Heart left ventricle (tissue), 16 donors: ENCODE data around the gene CAMTA1. TPM values are rescaled to one million over a fixed set of nuclear protein-coding genes. Genes with fewer than 3 reads are reported as not detected.

ENCODE experiments used
- ATAC-seq, 4 donors: fragments of 200-7000 bp; cut with Tn5 transposase; one replicate each; pipeline ENCODE4 v1.9.1; 2020 to 2022; ENCODE audit warnings: moderate library complexity in 4 of 4, mild to moderate bottlenecking in 3 of 4, moderate number of reproducible peaks in 1 of 4
- DNase-seq, 5 donors: peaks; one replicate each; pipeline ENCODE4 v3.0.0-alpha.2; 2020
- H3K27ac ChIP-seq, 12 donors: fragments of 200-600 bp; sonication (generic) in 4 of 12; one replicate each; pipeline versions ENCODE4 v1.5.0 to v1.8.0; 2016 to 2022; ENCODE audit warnings: mild to moderate bottlenecking in 2 of 12
- H3K27me3 ChIP-seq, 9 donors: fragments of 200-600 bp; sonication (generic) in 2 of 9; one replicate each; pipeline versions ENCODE4 v1.5.1 to v1.8.0; 2016 to 2022; ENCODE audit warnings: mild to moderate bottlenecking in 3 of 9
- H3K36me3 ChIP-seq, 9 donors: fragments of 200-600 bp; sonication (generic) in 2 of 9; one replicate each; pipeline versions ENCODE4 v1.5.0 to v1.8.0; 2018 to 2022; ENCODE audit warnings: mild to moderate bottlenecking in 2 of 9
- H3K4me1 ChIP-seq, 12 donors: fragments of 200-600 bp; sonication (generic) in 4 of 12; one replicate each; pipeline versions ENCODE4 v1.5.0 to v1.8.0; 2016 to 2022; ENCODE audit warnings: mild to moderate bottlenecking in 3 of 12
- H3K4me3 ChIP-seq, 12 donors: fragments of 200-600 bp; sonication (generic) in 4 of 12; one replicate each; pipeline versions ENCODE4 v1.5.0 to v1.8.0; 2017 to 2022; ENCODE audit warnings: mild to moderate bottlenecking in 9 of 12, moderate library complexity in 4 of 12
- H3K9me3 ChIP-seq, 12 donors: fragments of 200-600 bp; sonication (generic) in 4 of 12; one replicate each; pipeline versions ENCODE4 v1.5.0 to v1.8.0; 2016 to 2022; ENCODE audit warnings: mild to moderate bottlenecking in 1 of 12
- CTCF ChIP-seq, 12 donors: fragments of 200-600 bp; sonication (generic) in 4 of 12; IDR thresholded peaks; one replicate each; pipeline versions ENCODE4 v1.5.0 to v1.8.0; 2018 to 2022; ENCODE audit warnings: antibody characterized with exemption in 12 of 12, mild to moderate bottlenecking in 5 of 12
- POLR2A ChIP-seq, 2 donors: fragments of 450-650 bp; IDR thresholded peaks; one replicate each; pipeline ENCODE4 v1.6.1; 2017; ENCODE audit warnings: antibody characterized with exemption in 2 of 2, mild to moderate bottlenecking in 2 of 2, moderate library complexity in 2 of 2
- WGBS, 4 donors: extraction: QIAGEN DNeasy Blood & Tissue Kit in 2 of 4; methylation state at CpG; one replicate each; pipeline versions ENCODE4 v1.1.5 to v1.1.7; 2013 to 2018; 5-methylcytosine and 5-hydroxymethylcytosine counted together
- intact Hi-C, 10 donors: fragments of 100-400 bp; cut with DNase I; formaldehyde crosslinking; loops; one replicate each; pipeline versions ENCODE4 v1.11.1 to v1.14.2; 2022
- polyA plus RNA-seq, 2 donors: library from polyadenylated mRNA; stranded (reverse); fragments of 200-250 nt; gene quantifications; one replicate each; pipeline ENCODE4 v1.2.3, GENCODE V29; 2013
- total RNA-seq, 9 donors: library from RNA; depleted of rRNA in 2 of 9; stranded (reverse); fragments of >200 nt in 2 of 9; fragmentation: NEBNext Ultra II Directional in 3 of 9; extraction: Animal tissue kit (Norgen Biotek cat#: 25700) in 3 of 9; gene quantifications; one replicate each; pipeline versions ENCODE4 v1.1.0 to v1.2.4, GENCODE V29; 2016 to 2023
- donor health status: ischemic (EF 13 %, LVEDD 7.1; RV severe dilation, severe dysfunction).
- donor health status: healthy with polysubstance abuse.
- donor health status: DM: no; HTN: yes; CAD: no.
- donor health status: DM: no; HTN: no; CAD: no.
- donor health status: ischemic (EF 25% LVEDD 6.9; RV normal size, moderate dysfunction).
- donor health status: ischemic (EF 25% LVEDD 5.7; RV mildly dilated, moderate dysfunction).
- donor health status: healthy.
- donor health status: DM: yes; HTN: yes; CAD: no.
- donor health status: ischemic (EF 35%, LVEDD 5.7; RV mildly dilated, moderate dysfunction).
- donor health status: nonischemic (EF 11% LVEDD 7.7; RV severe dilation, severe dysfunction).
- donor health status: DM: yes; HTN: yes; CAD: no.
- donor health status: PGD.
- donor health status: ischemic (EF 29% LVEDD 5.4; RV normal size, mild dysfunction).
- donor health status: nonischemic (EF 23%, LVEDD 6.1; RV moderate dilation, normal function).

Gene CAMTA1
- total and polyA plus RNA-seq, 11 donors: 114 to 303 (median 137) TPM

DNA sequence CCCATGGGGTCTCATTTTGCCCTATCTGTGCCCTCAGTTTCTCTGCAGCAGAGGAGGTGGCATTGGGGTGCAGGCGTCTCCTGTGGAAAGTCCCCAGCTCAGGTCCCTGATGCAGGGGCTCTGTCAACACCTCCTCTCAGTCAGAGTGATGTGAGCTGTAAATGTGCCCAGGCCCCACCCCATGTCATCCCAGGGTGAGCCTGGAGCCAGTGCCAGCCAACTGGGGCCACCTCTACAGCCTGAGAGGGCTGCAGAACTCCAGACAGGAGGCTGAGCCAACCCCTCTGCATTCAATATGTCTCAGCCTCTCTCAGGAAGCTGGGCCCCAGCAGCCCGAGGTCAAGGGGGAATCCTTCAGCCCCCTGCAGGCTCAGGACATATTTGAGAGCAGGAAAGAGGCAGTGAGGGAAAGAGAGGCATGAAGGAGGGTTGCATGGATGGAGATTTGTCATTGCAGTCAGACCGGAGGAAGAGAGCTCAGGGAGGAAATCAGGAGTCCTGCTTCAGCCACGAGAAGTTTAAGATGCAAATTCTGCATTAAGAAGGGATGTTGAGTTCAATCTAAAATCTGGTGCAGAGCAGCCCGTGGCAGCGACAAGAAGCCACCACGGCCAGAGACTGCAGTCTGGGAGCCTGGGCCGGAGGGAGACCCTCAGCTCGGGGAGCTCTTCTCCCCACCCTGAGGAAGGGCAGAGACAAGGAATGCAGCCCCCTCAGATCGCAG is 697.7 kb downstream of the CAMTA1 start:
- no peaks in the 10 kb centered on the region for H3K9me3 ChIP-seq
- H3K4me3 ChIP-seq: no peak overlapping the region
- intact Hi-C loops: no loop called here
- no peaks in the 10 kb centered on the region for H3K36me3 ChIP-seq
- H3K27me3 ChIP-seq: no peaks in the 10 kb centered on the region
- no peak overlapping the region for H3K27ac ChIP-seq
- 36 to 62% (median 55%) methylated on average over 9 to 10 of the region's 10 CpGs for WGBS, 4 donors
- peaks cover 0 to 22% (median 5%) of the 10 kb centered on the region in 12 donors for H3K4me1 ChIP-seq
- peak; percentile 42 to 65 (median 52) for ATAC-seq
- TF ChIP-seq POLR2A (IDR thresholded peaks at IDR 0.05) (no peak), CTCF (IDR thresholded peaks at IDR 0.05) (no peak)
- DNase-seq: peak in 1 of 5 donors; percentile 69

DNA sequence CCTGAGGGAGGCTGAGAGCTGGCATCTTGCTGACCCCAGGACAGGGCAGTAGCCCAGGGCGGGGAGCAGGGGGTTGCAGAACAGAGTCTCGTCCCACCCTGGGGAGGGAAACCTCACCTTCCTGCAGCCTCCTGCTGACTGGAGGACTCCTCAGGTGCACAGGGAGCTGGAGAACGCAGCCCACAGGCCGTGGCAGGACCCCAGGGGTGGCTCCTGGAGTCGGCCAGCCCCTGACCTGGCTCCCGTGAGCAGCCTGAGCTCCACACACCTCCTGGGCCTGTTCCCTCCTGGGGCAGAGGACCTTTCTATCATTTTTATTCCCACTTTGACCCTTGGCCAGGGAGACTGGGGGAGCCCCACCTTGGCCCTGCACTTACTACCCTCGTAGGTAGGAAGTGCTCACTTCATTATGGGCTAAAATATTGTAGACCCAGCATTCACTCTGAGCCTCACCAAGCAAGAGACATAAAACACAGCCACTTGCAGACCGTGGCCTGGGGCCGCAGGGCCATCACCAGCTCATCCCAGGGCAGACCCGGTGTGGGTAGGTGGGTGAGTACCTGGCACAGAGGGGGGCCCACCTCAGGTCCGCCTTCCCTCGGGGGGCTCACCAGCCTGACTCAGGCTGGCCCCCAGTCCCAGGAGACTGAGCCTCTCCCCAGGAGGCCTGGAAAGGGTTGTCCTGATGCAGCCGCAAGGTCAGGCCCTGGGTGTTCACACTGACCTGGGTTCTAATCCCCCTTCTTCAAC is 698.6 kb downstream of the CAMTA1 start:
- DNase-seq (no peak), ATAC-seq (no peak)
- Histone ChIP-seq H3K36me3 (no peaks in the 10 kb centered on the region), H3K27me3 (no peaks in the 10 kb centered on the region), H3K4me1 (peaks cover 0 to 16% (median 1%) of the 10 kb centered on the region in 12 donors), H3K27ac (no peak overlapping the region), H3K9me3 (no peaks in the 10 kb centered on the region), H3K4me3 (no peak overlapping the region)
- TF ChIP-seq CTCF (IDR thresholded peaks at IDR 0.05): no peak
- intact Hi-C loops: no loop called here
- WGBS, 4 donors: 84 to 93% (median 90%) methylated on average over 10 to 13 of the region's 13 CpGs

DNA sequence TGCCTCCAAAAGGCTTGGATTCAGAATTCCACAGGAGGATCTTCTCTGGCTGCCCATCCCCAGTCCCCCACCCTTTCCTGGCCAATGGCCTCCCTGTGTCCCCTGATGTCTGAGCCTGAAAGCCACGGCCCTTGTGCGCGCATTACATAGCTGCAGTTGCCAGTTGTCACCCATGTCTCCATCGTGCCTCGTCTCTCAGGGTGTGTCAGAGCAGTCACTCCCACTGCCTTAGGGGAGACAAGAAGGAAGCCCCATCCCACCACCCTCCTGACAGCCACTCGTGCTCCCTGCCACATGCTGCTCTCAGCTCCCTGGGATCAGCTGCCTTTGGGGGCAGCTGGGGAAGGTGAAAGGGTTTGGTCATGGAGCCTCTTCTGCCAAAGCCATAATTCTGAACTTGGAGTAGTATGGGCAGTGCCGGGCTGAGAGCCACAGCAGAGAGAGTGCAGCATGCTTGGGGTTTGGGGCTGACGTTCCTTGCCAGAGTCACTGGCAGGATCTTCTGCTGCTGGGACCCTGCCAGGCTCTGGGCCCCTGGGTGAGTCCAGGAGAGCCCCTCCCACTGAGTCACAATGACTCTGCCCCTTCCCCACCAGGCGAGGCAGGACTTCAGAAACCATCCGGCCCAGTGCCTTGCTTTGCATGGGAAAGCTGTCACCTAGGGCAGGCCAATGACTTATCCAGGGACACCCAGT is 700.0 kb downstream of the CAMTA1 start:
- no peaks in the 10 kb centered on the region for H3K9me3 ChIP-seq
- intact Hi-C loops: no loop called here
- TF ChIP-seq POLR2A (IDR thresholded peaks at IDR 0.05) (no peak), CTCF (IDR thresholded peaks at IDR 0.05) (no peak)
- no peaks in the 10 kb centered on the region for H3K27me3 ChIP-seq
- no peak overlapping the region for H3K4me3 ChIP-seq
- no peak overlapping the region for H3K27ac ChIP-seq
- ATAC-seq (no peak), DNase-seq (no peak)
- WGBS, 4 donors: 86 to 94% (median 90%) methylated on average over 7 to 10 of the region's 10 CpGs
- H3K36me3 ChIP-seq: no peaks in the 10 kb centered on the region
- H3K4me1 ChIP-seq: peaks cover 0 to 11% (median 0%) of the 10 kb centered on the region in 12 donors

- TF ChIP-seq CTCF (IDR thresholded peaks at IDR 0.05): no peak
- no peak for TF ChIP-seq POLR2A (IDR thresholded peaks at IDR 0.05)
- DNase-seq (no peak), ATAC-seq (no peak)
- intact Hi-C loops: no loop called here
- Histone ChIP-seq H3K27me3 (no peaks in the 10 kb centered on the region), H3K36me3 (no peaks in the 10 kb centered on the region), H3K27ac (no peak overlapping the region), H3K9me3 (no peaks in the 10 kb centered on the region), H3K4me3 (no peak overlapping the region), H3K4me1 (peaks cover 0 to 11% (median 2%) of the 10 kb centered on the region in 12 donors)
- 84 to 87% (median 86%) methylated on average over 6 of the region's 6 CpGs for WGBS, 4 donors
Observed at GRCh38 chr1:7485826-7486225, 700.6 kb downstream of the CAMTA1 start.
